ENCODE measurements around the gene UEVLD. TPM values are rescaled to one million over a fixed set of nuclear protein-coding genes. Genes with fewer than 3 reads are reported as not detected.
A peak's percentile ranks its signal among the peaks of the same experiment; 100 is the strongest.

UEVLD gene
- total and polyA plus RNA-seq, 9 of the 15 experiments (the other 6 are each of a cell fraction or from before 2014, with no cell fraction given): 4.7 to 12.6 (median 7.4) TPM

DNA sequence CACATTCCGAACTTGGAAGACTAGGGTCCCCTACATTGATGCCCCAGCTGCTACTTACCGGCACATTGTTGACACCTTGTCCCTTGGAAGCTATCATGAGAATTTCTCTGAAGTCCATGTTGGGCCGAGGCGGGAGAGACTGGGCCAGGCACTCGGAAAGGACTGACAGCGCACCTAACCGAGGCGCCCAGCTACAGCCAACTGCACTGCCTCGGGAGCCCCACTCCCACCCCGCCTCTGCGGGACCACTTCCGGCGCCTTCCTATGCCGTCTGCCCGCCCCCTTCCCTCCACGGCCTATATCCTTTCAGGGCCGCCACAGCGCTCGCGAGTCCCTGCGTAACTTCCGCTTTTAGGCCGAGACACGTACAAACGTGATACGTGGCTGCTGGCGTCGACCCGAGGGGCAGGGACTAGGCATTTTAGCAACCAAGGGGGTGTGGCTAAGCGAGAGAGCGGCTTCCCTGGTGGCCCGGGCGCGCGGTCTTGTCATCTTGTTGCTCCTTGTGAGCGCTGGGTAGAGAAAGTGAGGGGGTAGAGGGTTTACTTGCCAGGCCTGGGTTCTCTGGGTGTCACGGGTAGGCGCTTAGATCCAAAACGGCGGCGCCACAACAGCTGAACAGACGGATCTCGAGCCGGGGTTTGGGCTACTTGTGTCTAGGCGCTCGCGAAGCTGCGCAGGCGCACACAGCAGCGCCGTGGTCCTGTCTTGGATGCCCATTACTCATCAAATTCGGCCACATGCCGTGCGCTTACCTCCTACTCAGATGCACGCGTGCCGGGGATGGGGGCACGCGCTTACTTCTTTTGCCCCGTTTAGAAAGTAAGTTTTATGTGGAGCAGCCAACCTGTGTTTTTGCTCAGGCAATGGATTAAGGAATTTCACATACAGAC lies 45.9 kb upstream of the UEVLD start, which contains the start of gene SPTY2D1 (continued):
- TF ChIP-seq, protein P1, sequence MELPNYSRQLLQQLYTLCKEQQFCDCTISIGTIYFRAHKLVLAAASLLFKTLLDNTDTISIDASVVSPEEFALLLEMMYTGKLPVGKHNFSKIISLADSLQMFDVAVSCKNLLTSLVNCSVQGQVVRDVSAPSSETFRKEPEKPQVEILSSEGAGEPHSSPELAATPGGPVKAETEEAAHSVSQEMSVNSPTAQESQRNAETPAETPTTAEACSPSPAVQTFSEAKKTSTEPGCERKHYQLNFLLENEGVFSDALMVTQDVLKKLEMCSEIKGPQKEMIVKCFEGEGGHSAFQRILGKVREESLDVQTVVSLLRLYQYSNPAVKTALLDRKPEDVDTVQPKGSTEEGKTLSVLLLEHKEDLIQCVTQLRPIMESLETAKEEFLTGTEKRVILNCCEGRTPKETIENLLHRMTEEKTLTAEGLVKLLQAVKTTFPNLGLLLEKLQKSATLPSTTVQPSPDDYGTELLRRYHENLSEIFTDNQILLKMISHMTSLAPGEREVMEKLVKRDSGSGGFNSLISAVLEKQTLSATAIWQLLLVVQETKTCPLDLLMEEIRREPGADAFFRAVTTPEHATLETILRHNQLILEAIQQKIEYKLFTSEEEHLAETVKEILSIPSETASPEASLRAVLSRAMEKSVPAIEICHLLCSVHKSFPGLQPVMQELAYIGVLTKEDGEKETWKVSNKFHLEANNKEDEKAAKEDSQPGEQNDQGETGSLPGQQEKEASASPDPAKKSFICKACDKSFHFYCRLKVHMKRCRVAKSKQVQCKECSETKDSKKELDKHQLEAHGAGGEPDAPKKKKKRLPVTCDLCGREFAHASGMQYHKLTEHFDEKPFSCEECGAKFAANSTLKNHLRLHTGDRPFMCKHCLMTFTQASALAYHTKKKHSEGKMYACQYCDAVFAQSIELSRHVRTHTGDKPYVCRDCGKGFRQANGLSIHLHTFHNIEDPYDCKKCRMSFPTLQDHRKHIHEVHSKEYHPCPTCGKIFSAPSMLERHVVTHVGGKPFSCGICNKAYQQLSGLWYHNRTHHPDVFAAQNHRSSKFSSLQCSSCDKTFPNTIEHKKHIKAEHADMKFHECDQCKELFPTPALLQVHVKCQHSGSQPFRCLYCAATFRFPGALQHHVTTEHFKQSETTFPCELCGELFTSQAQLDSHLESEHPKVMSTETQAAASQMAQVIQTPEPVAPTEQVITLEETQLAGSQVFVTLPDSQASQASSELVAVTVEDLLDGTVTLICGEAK (IDR thresholded peaks at IDR 0.05): peak; percentile 96
- TF ChIP-seq, protein P1 (CRISPR knock-in tag; IDR thresholded peaks at IDR 0.05): no peak; the same call in 1 of the 2 replicates
- TF ChIP-seq EP300 (IDR thresholded peaks at IDR 0.05; ENCODE audit: low read length) (peak; percentile 32), ZBTB17 (CRISPR knock-in tag; IDR thresholded peaks at IDR 0.05) (0 out of 2 replicates have a peak, but pooled peaks have one; percentile 20), SMARCB1 (IDR thresholded peaks at IDR 0.05; ENCODE audit: insufficient read length, low read depth) (no peak), ZKSCAN8 (CRISPR knock-in tag; IDR thresholded peaks at IDR 0.05) (no peak), SUPT5H (IDR thresholded peaks at IDR 0.05) (peak; percentile 97), JUND (IDR thresholded peaks at IDR 0.05; ENCODE audit: borderline replicate concordance, low read depth, low read length) (peak; percentile 72), JUND (tag; IDR thresholded peaks at IDR 0.05; ENCODE audit: borderline replicate concordance, low read depth, low read length) (peak; percentile 59; the same call in 1 of the 3 replicates), ERF (CRISPR knock-in tag; IDR thresholded peaks at IDR 0.05) (0 out of 2 replicates have a peak, but pooled peaks have one; percentile 68)
- TF ChIP-seq, protein P2, sequence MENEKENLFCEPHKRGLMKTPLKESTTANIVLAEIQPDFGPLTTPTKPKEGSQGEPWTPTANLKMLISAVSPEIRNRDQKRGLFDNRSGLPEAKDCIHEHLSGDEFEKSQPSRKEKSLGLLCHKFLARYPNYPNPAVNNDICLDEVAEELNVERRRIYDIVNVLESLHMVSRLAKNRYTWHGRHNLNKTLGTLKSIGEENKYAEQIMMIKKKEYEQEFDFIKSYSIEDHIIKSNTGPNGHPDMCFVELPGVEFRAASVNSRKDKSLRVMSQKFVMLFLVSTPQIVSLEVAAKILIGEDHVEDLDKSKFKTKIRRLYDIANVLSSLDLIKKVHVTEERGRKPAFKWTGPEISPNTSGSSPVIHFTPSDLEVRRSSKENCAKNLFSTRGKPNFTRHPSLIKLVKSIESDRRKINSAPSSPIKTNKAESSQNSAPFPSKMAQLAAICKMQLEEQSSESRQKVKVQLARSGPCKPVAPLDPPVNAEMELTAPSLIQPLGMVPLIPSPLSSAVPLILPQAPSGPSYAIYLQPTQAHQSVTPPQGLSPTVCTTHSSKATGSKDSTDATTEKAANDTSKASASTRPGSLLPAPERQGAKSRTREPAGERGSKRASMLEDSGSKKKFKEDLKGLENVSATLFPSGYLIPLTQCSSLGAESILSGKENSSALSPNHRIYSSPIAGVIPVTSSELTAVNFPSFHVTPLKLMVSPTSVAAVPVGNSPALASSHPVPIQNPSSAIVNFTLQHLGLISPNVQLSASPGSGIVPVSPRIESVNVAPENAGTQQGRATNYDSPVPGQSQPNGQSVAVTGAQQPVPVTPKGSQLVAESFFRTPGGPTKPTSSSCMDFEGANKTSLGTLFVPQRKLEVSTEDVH (IDR thresholded peaks at IDR 0.05; ENCODE audit: low read depth, partially characterized antibody): peak; percentile 90
- TF ChIP-seq, protein P3, sequence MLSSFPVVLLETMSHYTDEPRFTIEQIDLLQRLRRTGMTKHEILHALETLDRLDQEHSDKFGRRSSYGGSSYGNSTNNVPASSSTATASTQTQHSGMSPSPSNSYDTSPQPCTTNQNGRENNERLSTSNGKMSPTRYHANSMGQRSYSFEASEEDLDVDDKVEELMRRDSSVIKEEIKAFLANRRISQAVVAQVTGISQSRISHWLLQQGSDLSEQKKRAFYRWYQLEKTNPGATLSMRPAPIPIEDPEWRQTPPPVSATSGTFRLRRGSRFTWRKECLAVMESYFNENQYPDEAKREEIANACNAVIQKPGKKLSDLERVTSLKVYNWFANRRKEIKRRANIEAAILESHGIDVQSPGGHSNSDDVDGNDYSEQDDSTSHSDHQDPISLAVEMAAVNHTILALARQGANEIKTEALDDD (IDR thresholded peaks at IDR 0.05): 0 out of 2 replicates have a peak, but pooled peaks have one; percentile 11
